Measurements from ENCODE around the gene TSHZ1. TPM values are rescaled to one million over a fixed set of nuclear protein-coding genes. Genes with fewer than 3 reads are reported as not detected.

TSHZ1 gene
- total RNA-seq, 2 experiments from 2014 or later: 13.8 to 14.3 TPM

DNA sequence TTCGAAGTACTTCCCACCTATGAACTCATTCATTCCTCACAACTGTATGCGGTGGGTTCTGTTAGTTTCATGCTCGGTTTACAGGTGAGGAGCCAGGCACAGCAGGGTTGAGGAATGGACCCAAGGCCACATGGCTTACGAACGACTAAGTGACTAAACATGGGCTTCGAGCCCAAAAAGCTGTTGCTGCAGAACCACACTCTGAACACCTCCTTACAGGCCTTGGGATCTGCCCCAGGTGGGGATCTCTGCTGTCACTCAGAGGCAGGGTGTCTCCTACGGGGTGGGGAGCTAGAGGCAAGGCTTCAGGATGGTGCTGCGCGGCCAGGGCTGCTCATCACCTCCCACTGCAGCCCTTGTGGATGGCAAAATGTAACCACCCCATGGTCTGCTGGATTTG, 80.9 kb downstream of the TSHZ1 start:
- H3K36me3 Mint-ChIP-seq (ENCODE audit: low read depth): peaks cover 10% of the 10 kb centered on the region
- H3K27me3 Mint-ChIP-seq (ENCODE audit: low read depth): no peaks in the 10 kb centered on the region
- H3K9me3 Mint-ChIP-seq: no peaks in the 10 kb centered on the region
- no peak overlapping the region for H3K27ac Mint-ChIP-seq
- no peak overlapping the region for H3K4me3 Mint-ChIP-seq
- H3K4me1 Mint-ChIP-seq (ENCODE audit: low read depth): no peaks in the 10 kb centered on the region
- DNase-seq: no peak
- intact Hi-C loops (cut with micrococcal nuclease): no loop called here
- CTCF ChIA-PET: no interaction called here

- CTCF ChIA-PET: no interaction called here
- intact Hi-C loops (cut with micrococcal nuclease): no loop called here
- no peak overlapping the region for H3K27ac Mint-ChIP-seq
- H3K4me1 Mint-ChIP-seq (ENCODE audit: low read depth): no peaks in the 10 kb centered on the region
- peaks cover 2% of the 10 kb centered on the region for H3K36me3 Mint-ChIP-seq (ENCODE audit: low read depth)
- H3K4me3 Mint-ChIP-seq: no peak overlapping the region
- no peaks in the 10 kb centered on the region for H3K9me3 Mint-ChIP-seq
- DNase-seq: no peak
- H3K27me3 Mint-ChIP-seq (ENCODE audit: low read depth): no peaks in the 10 kb centered on the region
These were observed 83.0 kb downstream of the TSHZ1 start for GRCh38 chr18:75293591-75293990.

GRCh38 chr18:75297731-75298130, 87.1 kb downstream of the TSHZ1 start:
- Mint-ChIP-seq H3K27me3 (ENCODE audit: low read depth) (no peaks in the 10 kb centered on the region), H3K36me3 (ENCODE audit: low read depth) (no peaks in the 10 kb centered on the region), H3K4me1 (ENCODE audit: low read depth) (no peaks in the 10 kb centered on the region), H3K27ac (no peak overlapping the region), H3K9me3 (no peaks in the 10 kb centered on the region), H3K4me3 (no peak overlapping the region)
- intact Hi-C loops (cut with micrococcal nuclease): no loop called here
- CTCF ChIA-PET: interaction anchor here (1.1 kb wide), 1 partner anchor 21 kb away, joined by 4 read pairs; no protein-coding TSS in a partner anchor
- no peak for DNase-seq

DNA sequence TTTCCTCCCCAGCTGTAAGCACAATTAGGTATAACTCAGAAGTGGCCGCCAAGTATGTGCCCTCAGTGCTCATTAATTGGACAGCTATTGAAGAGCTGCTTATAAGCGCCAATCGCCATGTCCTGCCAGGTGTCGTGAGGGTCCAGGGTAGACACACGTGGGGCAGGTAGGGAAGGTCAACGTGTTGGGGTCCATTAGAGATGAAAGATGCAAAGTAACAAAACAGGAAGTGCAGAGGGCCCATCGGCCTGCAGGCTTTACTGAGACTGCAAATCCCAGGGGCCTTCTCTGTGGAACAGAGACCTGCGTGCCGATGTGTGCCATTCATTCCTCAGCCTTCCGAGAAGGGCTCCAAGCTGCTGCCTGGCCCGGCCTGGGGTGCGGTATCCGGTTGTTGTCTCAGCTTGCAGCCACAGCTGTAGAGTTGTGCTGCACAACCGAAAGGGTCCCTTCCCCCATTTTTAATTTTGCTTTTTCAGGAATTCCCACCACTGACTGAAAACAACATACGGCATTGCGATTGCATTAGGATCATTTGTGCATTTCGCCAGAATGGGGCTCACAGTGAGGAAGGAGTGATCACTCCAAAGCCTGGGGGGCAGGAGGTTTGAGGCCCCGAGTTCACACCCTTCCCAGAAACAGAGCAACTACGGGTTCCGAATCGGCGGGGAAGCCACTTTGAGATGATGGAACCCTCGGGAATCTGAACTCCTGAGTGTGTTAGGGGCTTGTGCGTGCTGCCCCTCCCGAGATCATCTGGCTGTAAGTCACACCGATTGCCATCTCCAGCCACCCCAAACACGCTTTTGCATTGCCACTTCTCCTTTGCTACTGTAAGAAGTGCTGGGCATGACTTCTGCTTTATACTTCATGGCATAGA, 94.3 kb downstream of the TSHZ1 start:
- CTCF ChIA-PET: no interaction called here
- no peak overlapping the region for H3K27ac Mint-ChIP-seq
- DNase-seq: no peak
- no peaks in the 10 kb centered on the region for H3K27me3 Mint-ChIP-seq (ENCODE audit: low read depth)
- no peak overlapping the region for H3K4me3 Mint-ChIP-seq
- H3K4me1 Mint-ChIP-seq (ENCODE audit: low read depth): no peaks in the 10 kb centered on the region
- no peaks in the 10 kb centered on the region for H3K36me3 Mint-ChIP-seq (ENCODE audit: low read depth)
- intact Hi-C loops (cut with micrococcal nuclease): no loop called here
- H3K9me3 Mint-ChIP-seq: peaks cover 7% of the 10 kb centered on the region

- H3K27me3 Mint-ChIP-seq (ENCODE audit: low read depth): no peaks in the 10 kb centered on the region
- no peaks in the 10 kb centered on the region for H3K36me3 Mint-ChIP-seq (ENCODE audit: low read depth)
- peaks cover 14% of the 10 kb centered on the region for H3K9me3 Mint-ChIP-seq
- H3K4me1 Mint-ChIP-seq (ENCODE audit: low read depth): no peaks in the 10 kb centered on the region
- CTCF ChIA-PET: no interaction called here
- intact Hi-C loops (cut with micrococcal nuclease): no loop called here
- no peak for DNase-seq
- H3K27ac Mint-ChIP-seq: no peak overlapping the region
- no peak overlapping the region for H3K4me3 Mint-ChIP-seq
These were observed 95.4 kb downstream of the TSHZ1 start for GRCh38 chr18:75305984-75306383.

- Mint-ChIP-seq H3K27ac (no peak overlapping the region), H3K27me3 (ENCODE audit: low read depth) (no peaks in the 10 kb centered on the region), H3K4me3 (no peak overlapping the region), H3K9me3 (peaks cover 14% of the 10 kb centered on the region), H3K4me1 (ENCODE audit: low read depth) (no peaks in the 10 kb centered on the region), H3K36me3 (ENCODE audit: low read depth) (no peaks in the 10 kb centered on the region)
- DNase-seq: no peak
- intact Hi-C loops (cut with micrococcal nuclease): no loop called here
- CTCF ChIA-PET: no interaction called here
These were observed 96.9 kb downstream of the TSHZ1 start for GRCh38 chr18:75307530-75307929.

- H3K4me3 Mint-ChIP-seq: no peak overlapping the region
- peaks cover 14% of the 10 kb centered on the region for H3K9me3 Mint-ChIP-seq
- intact Hi-C loops (cut with micrococcal nuclease): no loop called here
- H3K27ac Mint-ChIP-seq: no peak overlapping the region
- H3K36me3 Mint-ChIP-seq (ENCODE audit: low read depth): no peaks in the 10 kb centered on the region
- H3K4me1 Mint-ChIP-seq (ENCODE audit: low read depth): no peaks in the 10 kb centered on the region
- no peak for DNase-seq
- H3K27me3 Mint-ChIP-seq (ENCODE audit: low read depth): peaks cover 1% of the 10 kb centered on the region
- CTCF ChIA-PET: no interaction called here
These were observed 99.0 kb downstream of the TSHZ1 start for GRCh38 chr18:75309564-75309963.

GRCh38 chr18:75314117-75314516, 103.5 kb downstream of the TSHZ1 start:
- CTCF ChIA-PET: no interaction called here
- H3K4me1 Mint-ChIP-seq (ENCODE audit: low read depth): no peaks in the 10 kb centered on the region
- no peaks in the 10 kb centered on the region for H3K36me3 Mint-ChIP-seq (ENCODE audit: low read depth)
- no peak overlapping the region for H3K27ac Mint-ChIP-seq
- no peak for DNase-seq
- peaks cover 11% of the 10 kb centered on the region for H3K9me3 Mint-ChIP-seq
- intact Hi-C loops (cut with micrococcal nuclease): no loop called here
- peaks cover 3% of the 10 kb centered on the region for H3K27me3 Mint-ChIP-seq (ENCODE audit: low read depth)
- H3K4me3 Mint-ChIP-seq: no peak overlapping the region

- H3K27ac Mint-ChIP-seq: no peak overlapping the region
- no peak for DNase-seq
- H3K27me3 Mint-ChIP-seq (ENCODE audit: low read depth): peaks cover 3% of the 10 kb centered on the region
- H3K4me1 Mint-ChIP-seq (ENCODE audit: low read depth): no peaks in the 10 kb centered on the region
- CTCF ChIA-PET: no interaction called here
- intact Hi-C loops (cut with micrococcal nuclease): no loop called here
- H3K9me3 Mint-ChIP-seq: peaks cover 6% of the 10 kb centered on the region
- H3K36me3 Mint-ChIP-seq (ENCODE audit: low read depth): no peaks in the 10 kb centered on the region
- no peak overlapping the region for H3K4me3 Mint-ChIP-seq
These were observed 104.0 kb downstream of the TSHZ1 start for GRCh38 chr18:75314606-75315005.

DNA sequence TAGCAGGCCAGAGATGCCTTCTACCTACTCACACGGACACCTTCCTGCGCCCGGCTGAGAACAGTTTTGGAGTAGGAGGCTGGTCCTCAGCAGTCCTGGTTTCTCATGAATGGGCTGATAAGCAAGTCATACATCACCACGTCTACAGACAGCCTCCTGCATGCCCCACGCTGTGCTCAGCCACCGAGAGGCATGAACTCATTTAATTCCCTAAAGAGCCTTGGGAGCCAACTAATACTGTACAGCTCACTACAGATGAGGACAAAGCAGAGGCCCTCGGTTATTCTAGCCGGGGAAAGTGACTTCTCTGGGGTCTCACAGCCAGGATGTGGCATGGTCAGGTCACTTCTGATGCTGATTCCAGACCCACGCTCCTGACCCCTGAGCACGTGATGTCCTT, 105.6 kb downstream of the TSHZ1 start:
- Mint-ChIP-seq H3K4me1 (ENCODE audit: low read depth) (no peaks in the 10 kb centered on the region), H3K27me3 (ENCODE audit: low read depth) (peaks cover 3% of the 10 kb centered on the region)
- intact Hi-C loops (cut with micrococcal nuclease): no loop called here

DNA sequence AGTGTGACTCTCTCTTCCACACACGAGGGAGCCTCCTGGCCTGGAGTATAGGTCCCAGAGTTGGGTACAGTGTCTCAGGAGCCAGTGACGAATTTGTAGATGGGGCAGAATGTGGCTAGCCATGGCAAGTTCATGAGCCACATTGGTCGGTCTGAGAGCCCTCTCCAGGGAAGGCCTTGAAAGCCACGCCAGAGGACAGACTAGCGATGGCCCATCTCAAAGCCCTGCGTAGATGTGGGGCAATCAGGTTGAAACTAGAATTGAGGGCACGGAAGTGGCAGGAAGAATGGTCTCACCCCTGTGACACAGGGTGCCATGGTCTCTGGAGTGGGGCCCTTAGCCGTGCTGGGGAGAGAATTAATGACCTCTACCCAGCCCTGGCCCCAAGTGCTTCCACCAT, 106.2 kb downstream of the TSHZ1 start:
- Mint-ChIP-seq H3K4me1 (ENCODE audit: low read depth) (no peaks in the 10 kb centered on the region), H3K27ac (no peak overlapping the region), H3K36me3 (ENCODE audit: low read depth) (no peaks in the 10 kb centered on the region), H3K9me3 (no peaks in the 10 kb centered on the region), H3K4me3 (no peak overlapping the region), H3K27me3 (ENCODE audit: low read depth) (peaks cover 3% of the 10 kb centered on the region)
- intact Hi-C loops (cut with micrococcal nuclease): no loop called here
- CTCF ChIA-PET: no interaction called here
- no peak for DNase-seq

More for the DNA sequence above, 105.6 kb downstream of the TSHZ1 start:
- CTCF ChIA-PET: no interaction called here
- no peak overlapping the region for H3K4me3 Mint-ChIP-seq
- H3K9me3 Mint-ChIP-seq: no peaks in the 10 kb centered on the region
- no peak overlapping the region for H3K27ac Mint-ChIP-seq
- no peak for DNase-seq
- H3K36me3 Mint-ChIP-seq (ENCODE audit: low read depth): no peaks in the 10 kb centered on the region

- Mint-ChIP-seq H3K27ac (no peak overlapping the region), H3K4me3 (no peak overlapping the region), H3K36me3 (ENCODE audit: low read depth) (no peaks in the 10 kb centered on the region), H3K9me3 (no peaks in the 10 kb centered on the region), H3K27me3 (ENCODE audit: low read depth) (peaks cover 3% of the 10 kb centered on the region), H3K4me1 (ENCODE audit: low read depth) (no peaks in the 10 kb centered on the region)
- intact Hi-C loops (cut with micrococcal nuclease): no loop called here
- no peak for DNase-seq
- CTCF ChIA-PET: no interaction called here
These were observed 106.7 kb downstream of the TSHZ1 start for GRCh38 chr18:75317300-75317699.

DNA sequence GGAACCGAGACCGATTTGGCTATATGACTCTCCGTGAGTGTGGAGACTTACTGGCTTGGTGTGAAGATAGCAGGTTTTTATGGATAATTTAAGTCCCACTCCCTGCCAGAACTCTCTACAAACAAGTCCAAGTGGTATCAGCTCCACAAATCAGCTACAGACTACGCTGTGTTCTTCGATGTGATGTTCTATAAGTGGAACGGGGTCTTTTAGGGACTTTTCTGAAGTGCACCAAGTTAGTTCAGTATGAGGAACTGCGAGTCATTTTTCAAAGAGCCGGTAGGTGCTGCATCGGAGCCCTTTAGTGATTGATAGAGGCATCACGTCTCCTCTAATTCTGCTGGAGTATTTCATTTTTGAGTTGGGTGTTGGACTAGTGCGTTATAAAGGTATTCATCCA, 107.1 kb downstream of the TSHZ1 start:
- Mint-ChIP-seq H3K4me1 (ENCODE audit: low read depth) (no peaks in the 10 kb centered on the region), H3K27me3 (ENCODE audit: low read depth) (peaks cover 3% of the 10 kb centered on the region), H3K9me3 (no peaks in the 10 kb centered on the region), H3K36me3 (ENCODE audit: low read depth) (no peaks in the 10 kb centered on the region), H3K27ac (no peak overlapping the region), H3K4me3 (no peak overlapping the region)
- intact Hi-C loops (cut with micrococcal nuclease): no loop called here
- no peak for DNase-seq
- CTCF ChIA-PET: no interaction called here
